ENCODE measurements around the gene TTC28.
"Not testable (repeated sequence)": the region's sequence is repeated elsewhere in the genome, so short reads cannot be mapped to it uniquely, and the experiment has no call there.

TTC28 gene

GRCh38 chr22:28171712-28172111 lies 507.9 kb downstream of the TTC28 start:
- no peak for DNase-seq

GRCh38 chr22:28171115-28171514 lies 508.5 kb downstream of the TTC28 start:
- no peak for DNase-seq

- DNase-seq, result not testable (repeated sequence)
Measured at GRCh38 chr22:28169314-28169713, 510.3 kb downstream of the TTC28 start.

GRCh38 chr22:28155808-28156207 lies 523.8 kb downstream of the TTC28 start:
- DNase-seq, result no peak

- DNase-seq, result no peak
Measured at GRCh38 chr22:28154861-28155260, 524.8 kb downstream of the TTC28 start.

GRCh38 chr22:28151151-28151816 lies 528.4 kb downstream of the TTC28 start:
- DNase-seq, result no peak

GRCh38 chr22:28148816-28149465 lies 530.7 kb downstream of the TTC28 start:
- DNase-seq, result no peak

GRCh38 chr22:28147401-28147800 lies 532.2 kb downstream of the TTC28 start:
- DNase-seq, result no peak

- no peak for DNase-seq
Measured at GRCh38 chr22:28146401-28147314, 533.0 kb downstream of the TTC28 start.

- DNase-seq, result no peak
Measured at GRCh38 chr22:28143961-28144745, 535.5 kb downstream of the TTC28 start.

GRCh38 chr22:28143241-28143865 lies 536.3 kb downstream of the TTC28 start:
- DNase-seq, result no peak

GRCh38 chr22:28142361-28142961 lies 537.2 kb downstream of the TTC28 start:
- no peak for DNase-seq

- no peak for DNase-seq
Measured at GRCh38 chr22:28141614-28142013, 538.0 kb downstream of the TTC28 start.

- no peak for DNase-seq
Measured at GRCh38 chr22:28139961-28140360, 539.7 kb downstream of the TTC28 start.

- no peak for DNase-seq
Measured at GRCh38 chr22:28139516-28139915, 540.1 kb downstream of the TTC28 start.

- no peak for DNase-seq
Measured at GRCh38 chr22:28137036-28137435, 542.6 kb downstream of the TTC28 start.

GRCh38 chr22:28132466-28132865 lies 547.2 kb downstream of the TTC28 start:
- DNase-seq, result no peak

GRCh38 chr22:28129319-28129962 lies 550.2 kb downstream of the TTC28 start:
- no peak for DNase-seq

GRCh38 chr22:28128827-28129226 lies 550.8 kb downstream of the TTC28 start:
- no peak for DNase-seq

- no peak for DNase-seq
Measured at GRCh38 chr22:28125799-28126198, 553.8 kb downstream of the TTC28 start.

GRCh38 chr22:28123989-28124766 lies 555.5 kb downstream of the TTC28 start:
- DNase-seq, result no peak

All from NCI-H1048 (cell line).